ENCODE measurements around the gene ZNF143. TPM values are rescaled to one million over a fixed set of nuclear protein-coding genes. Genes with fewer than 3 reads are reported as not detected.

The ZNF143 gene
- total and polyA plus RNA-seq, 2 of the 13 experiments (the other 11 are each of a cell fraction or from before 2014, with no cell fraction given): 22.4 to 35.6 TPM

DNA sequence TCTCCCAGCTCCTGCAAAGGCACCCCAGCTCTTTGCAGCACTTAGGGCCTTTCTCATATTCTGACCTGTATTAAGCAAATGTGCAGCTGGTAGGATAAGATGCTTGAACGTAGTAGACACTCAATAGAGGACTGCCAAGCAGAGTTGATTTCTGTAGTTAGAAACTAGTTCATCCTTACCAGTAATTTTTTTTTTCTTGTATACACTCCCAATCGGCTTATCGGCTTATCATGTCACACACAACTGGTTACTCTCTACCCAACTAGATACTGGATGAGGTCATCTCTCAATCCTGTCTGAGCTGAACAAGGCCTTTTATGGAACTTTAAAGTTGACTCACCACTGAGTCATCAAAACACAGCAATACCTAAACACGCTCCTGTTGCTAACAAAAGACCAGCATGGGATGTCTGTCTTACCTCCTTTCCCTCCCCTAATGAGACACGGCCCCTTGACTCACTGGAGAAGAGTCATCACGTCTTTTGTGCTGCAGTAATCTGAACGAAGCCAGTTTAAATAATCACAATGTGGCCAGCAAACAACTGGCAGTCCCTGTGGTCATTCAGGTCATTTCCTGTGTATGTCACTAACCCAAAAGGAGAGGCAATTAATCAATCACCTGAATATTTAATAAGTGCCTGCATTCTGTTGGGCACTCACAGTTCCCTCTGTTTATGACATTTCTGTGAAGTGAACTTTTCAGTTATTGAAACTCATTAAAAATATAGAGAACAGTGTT lies 105.2 kb downstream of the ZNF143 start (continued):
- TF ChIP-seq, protein P1, sequence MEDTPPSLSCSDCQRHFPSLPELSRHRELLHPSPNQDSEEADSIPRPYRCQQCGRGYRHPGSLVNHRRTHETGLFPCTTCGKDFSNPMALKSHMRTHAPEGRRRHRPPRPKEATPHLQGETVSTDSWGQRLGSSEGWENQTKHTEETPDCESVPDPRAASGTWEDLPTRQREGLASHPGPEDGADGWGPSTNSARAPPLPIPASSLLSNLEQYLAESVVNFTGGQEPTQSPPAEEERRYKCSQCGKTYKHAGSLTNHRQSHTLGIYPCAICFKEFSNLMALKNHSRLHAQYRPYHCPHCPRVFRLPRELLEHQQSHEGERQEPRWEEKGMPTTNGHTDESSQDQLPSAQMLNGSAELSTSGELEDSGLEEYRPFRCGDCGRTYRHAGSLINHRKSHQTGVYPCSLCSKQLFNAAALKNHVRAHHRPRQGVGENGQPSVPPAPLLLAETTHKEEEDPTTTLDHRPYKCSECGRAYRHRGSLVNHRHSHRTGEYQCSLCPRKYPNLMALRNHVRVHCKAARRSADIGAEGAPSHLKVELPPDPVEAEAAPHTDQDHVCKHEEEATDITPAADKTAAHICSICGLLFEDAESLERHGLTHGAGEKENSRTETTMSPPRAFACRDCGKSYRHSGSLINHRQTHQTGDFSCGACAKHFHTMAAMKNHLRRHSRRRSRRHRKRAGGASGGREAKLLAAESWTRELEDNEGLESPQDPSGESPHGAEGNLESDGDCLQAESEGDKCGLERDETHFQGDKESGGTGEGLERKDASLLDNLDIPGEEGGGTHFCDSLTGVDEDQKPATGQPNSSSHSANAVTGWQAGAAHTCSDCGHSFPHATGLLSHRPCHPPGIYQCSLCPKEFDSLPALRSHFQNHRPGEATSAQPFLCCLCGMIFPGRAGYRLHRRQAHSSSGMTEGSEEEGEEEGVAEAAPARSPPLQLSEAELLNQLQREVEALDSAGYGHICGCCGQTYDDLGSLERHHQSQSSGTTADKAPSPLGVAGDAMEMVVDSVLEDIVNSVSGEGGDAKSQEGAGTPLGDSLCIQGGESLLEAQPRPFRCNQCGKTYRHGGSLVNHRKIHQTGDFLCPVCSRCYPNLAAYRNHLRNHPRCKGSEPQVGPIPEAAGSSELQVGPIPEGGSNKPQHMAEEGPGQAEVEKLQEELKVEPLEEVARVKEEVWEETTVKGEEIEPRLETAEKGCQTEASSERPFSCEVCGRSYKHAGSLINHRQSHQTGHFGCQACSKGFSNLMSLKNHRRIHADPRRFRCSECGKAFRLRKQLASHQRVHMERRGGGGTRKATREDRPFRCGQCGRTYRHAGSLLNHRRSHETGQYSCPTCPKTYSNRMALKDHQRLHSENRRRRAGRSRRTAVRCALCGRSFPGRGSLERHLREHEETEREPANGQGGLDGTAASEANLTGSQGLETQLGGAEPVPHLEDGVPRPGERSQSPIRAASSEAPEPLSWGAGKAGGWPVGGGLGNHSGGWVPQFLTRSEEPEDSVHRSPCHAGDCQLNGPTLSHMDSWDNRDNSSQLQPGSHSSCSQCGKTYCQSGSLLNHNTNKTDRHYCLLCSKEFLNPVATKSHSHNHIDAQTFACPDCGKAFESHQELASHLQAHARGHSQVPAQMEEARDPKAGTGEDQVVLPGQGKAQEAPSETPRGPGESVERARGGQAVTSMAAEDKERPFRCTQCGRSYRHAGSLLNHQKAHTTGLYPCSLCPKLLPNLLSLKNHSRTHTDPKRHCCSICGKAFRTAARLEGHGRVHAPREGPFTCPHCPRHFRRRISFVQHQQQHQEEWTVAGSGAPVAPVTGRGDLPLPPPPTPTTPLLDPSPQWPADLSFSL (CRISPR knock-in tag; IDR thresholded peaks at IDR 0.05): no peak; the same call in 1 of the 2 replicates
- peak; percentile 57; the same call in 1 of the 2 replicates for TF ChIP-seq ZKSCAN8 (CRISPR knock-in tag; IDR thresholded peaks at IDR 0.05; ENCODE audit: borderline replicate concordance)
- TF ChIP-seq ATF7 (IDR thresholded peaks at IDR 0.05): peak; percentile 97
- TF ChIP-seq ATF7 (CRISPR knock-in tag; IDR thresholded peaks at IDR 0.05): peak; percentile 84; the same call in 1 of the 2 replicates
- TF ChIP-seq ZNF160 (CRISPR knock-in tag; IDR thresholded peaks at IDR 0.05): no peak
- TF ChIP-seq MBNL3 (CRISPR knock-in tag; conservative IDR thresholded peaks at IDR 0.05): no peak
- peak; percentile 48; the same call in 1 of the 2 replicates for TF ChIP-seq KLF6 (CRISPR knock-in tag; IDR thresholded peaks at IDR 0.05)
- peak; percentile 90; the same call in 1 of the 2 replicates for TF ChIP-seq MAFG (CRISPR knock-in tag; IDR thresholded peaks at IDR 0.05)
- TF ChIP-seq KDM3A (CRISPR knock-in tag; IDR thresholded peaks at IDR 0.05; ENCODE audit: low read depth): 0 out of 2 replicates have a peak, but pooled peaks have one; percentile 41
- no peak for TF ChIP-seq ZMYM2 (CRISPR knock-in tag; IDR thresholded peaks at IDR 0.05)
- peak; percentile 57; the same call in 1 of the 2 replicates for TF ChIP-seq RFX1 (IDR thresholded peaks at IDR 0.05)
- no peak for TF ChIP-seq ZNF546 (CRISPR knock-in tag; conservative IDR thresholded peaks at IDR 0.05)
- TF ChIP-seq ZSCAN12 (CRISPR knock-in tag; IDR thresholded peaks at IDR 0.05): no peak
- peak; percentile 48; the same call in 1 of the 2 replicates for TF ChIP-seq ZNF652 (CRISPR knock-in tag; IDR thresholded peaks at IDR 0.05; ENCODE audit: borderline replicate concordance, low read depth)
- 0 out of 2 replicates have a peak, but pooled peaks have one; percentile 42 for TF ChIP-seq HMG20B (CRISPR knock-in tag; conservative IDR thresholded peaks at IDR 0.05)
- TF ChIP-seq TBL1XR1 (IDR thresholded peaks at IDR 0.05; ENCODE audit: borderline replicate concordance, low read length, partially characterized antibody): peak; percentile 42
- TF ChIP-seq NR1H2 (CRISPR knock-in tag; IDR thresholded peaks at IDR 0.05; ENCODE audit: borderline replicate concordance, low read depth): no peak
- no peak for TF ChIP-seq ZNF33B (CRISPR knock-in tag; IDR thresholded peaks at IDR 0.05)
- TF ChIP-seq ZNF343 (CRISPR knock-in tag; IDR thresholded peaks at IDR 0.05): no peak
- TF ChIP-seq, protein P2, sequence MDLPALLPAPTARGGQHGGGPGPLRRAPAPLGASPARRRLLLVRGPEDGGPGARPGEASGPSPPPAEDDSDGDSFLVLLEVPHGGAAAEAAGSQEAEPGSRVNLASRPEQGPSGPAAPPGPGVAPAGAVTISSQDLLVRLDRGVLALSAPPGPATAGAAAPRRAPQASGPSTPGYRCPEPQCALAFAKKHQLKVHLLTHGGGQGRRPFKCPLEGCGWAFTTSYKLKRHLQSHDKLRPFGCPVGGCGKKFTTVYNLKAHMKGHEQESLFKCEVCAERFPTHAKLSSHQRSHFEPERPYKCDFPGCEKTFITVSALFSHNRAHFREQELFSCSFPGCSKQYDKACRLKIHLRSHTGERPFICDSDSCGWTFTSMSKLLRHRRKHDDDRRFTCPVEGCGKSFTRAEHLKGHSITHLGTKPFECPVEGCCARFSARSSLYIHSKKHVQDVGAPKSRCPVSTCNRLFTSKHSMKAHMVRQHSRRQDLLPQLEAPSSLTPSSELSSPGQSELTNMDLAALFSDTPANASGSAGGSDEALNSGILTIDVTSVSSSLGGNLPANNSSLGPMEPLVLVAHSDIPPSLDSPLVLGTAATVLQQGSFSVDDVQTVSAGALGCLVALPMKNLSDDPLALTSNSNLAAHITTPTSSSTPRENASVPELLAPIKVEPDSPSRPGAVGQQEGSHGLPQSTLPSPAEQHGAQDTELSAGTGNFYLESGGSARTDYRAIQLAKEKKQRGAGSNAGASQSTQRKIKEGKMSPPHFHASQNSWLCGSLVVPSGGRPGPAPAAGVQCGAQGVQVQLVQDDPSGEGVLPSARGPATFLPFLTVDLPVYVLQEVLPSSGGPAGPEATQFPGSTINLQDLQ (CRISPR knock-in tag; IDR thresholded peaks at IDR 0.05): no peak
- peak; percentile 73 for TF ChIP-seq THAP11 (CRISPR knock-in tag; IDR thresholded peaks at IDR 0.05)
